Iris pigment epithelial cell (primary cell): ENCODE results near the gene NEK10.
A peak's percentile ranks its signal among the peaks of the same experiment; 100 is the strongest.

Source experiments
- DNase-seq: peaks from one replicate; pipeline ENCODE4 v3.0.0-alpha.2; 2011; ENCODE audit warnings: low read depth

The NEK10 gene

GRCh38 chr3:27105904-27106303 lies 263.3 kb downstream of the NEK10 start:
- DNase-seq = no peak

- no peak for DNase-seq
These were observed 272.0 kb downstream of the NEK10 start for GRCh38 chr3:27097182-27097581.

DNA sequence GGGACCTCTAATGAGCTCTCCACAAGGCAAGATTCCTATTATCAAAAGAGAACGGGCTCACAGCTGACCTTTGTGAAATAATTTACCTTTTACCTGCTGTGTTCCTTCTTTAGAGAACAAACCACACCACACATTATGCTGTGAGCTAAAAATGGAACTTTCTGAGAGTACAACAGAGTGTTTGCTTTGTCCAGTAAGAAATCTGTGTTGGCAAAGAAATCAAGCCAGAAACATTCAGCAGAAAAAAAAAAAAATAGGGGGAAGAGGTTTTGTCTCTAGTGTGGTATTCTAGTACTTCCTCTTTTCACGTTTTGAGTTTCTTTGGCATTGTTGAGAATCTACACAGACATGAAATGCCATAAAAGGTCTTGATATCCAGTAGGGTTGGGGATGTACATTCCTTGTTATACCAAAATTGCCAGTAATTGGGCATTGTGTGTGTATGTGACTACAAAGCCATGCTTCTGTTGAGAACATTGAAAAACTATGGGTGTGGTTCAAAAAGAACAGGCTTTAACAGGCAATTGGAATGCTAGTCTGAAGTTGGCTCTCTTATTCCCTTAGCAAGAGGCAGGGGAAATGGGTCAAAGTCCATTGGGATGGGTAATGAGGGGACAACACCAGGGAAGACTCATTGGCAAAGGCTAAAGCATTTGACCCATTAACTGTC lies 273.5 kb downstream of the NEK10 start:
- DNase-seq = no peak

- no peak for DNase-seq
These were observed 274.5 kb downstream of the NEK10 start for GRCh38 chr3:27094721-27095120.

GRCh38 chr3:27093771-27094170 lies 275.4 kb downstream of the NEK10 start:
- peak; percentile 64 for DNase-seq

- DNase-seq = no peak
These were observed 278.7 kb downstream of the NEK10 start for GRCh38 chr3:27090275-27091041.

DNA sequence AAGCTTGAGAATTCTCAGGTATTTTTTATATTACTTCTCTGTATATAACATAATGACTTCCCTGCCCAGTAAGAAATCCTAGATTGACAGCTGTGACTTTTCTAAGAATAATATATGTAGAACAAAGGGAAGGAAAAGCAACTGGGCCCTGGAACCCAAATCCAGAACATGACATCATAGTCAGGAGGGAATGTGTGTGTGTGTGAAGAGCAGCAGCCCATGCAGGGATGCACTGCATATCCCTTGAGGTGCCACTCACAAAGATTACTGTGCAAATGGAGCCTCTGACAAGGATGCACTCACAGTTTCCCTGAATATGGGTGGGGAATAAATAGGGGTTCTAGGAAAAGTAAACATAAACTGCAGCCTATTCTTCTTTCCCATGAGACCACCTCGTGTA lies 279.5 kb downstream of the NEK10 start:
- no peak for DNase-seq

DNA sequence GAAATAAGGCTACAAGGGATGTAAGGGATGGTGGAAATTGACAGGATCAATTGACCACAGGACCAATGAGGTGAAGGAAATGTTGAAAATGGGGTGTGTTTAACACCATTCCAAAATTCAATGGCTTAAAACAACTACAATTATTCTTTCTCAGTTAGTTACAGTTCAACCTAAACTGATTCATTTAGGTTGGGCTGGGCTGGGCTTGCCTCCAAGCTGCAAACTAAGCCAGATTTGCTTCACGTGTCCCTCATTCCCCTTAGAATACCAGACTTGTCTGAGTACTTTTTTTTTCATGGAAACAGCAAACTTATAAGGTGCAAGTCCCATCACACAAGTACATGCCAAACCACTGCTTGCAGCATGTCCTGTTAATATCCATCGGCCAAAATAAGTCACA lies 280.1 kb downstream of the NEK10 start:
- DNase-seq = peak; percentile 6

GRCh38 chr3:27085829-27086730 lies 283.1 kb downstream of the NEK10 start:
- no peak for DNase-seq

DNA sequence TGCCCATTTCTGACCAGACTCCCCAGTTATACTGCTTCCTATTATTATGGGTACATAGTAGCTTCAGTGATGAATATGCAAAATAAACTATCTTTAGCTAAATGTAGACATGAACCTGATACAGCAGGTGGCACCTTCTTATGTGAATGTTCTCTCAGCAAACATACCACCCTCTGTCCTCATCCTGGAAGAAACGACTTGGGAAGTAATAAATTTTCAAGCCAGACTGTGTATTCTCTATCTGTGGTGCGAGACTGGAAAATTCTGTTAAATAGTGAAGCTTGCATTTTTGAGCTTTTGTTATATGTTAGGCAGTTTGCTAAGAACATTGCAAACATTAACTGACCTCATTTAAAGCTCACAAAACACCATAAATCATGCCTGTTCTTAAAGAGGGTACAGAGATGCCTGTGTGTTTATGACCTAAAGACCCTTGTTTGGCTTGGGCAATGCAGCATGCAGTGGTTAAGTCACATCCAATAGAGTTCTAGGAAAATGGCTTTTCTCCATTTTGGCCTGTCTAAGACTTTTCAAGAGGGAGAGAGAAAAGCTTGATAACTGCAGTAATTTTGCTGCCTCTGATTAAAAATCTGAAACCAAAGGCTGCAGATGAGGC lies 287.1 kb downstream of the NEK10 start:
- DNase-seq = no peak

GRCh38 chr3:27081566-27081965 lies 287.6 kb downstream of the NEK10 start:
- DNase-seq = no peak

DNA sequence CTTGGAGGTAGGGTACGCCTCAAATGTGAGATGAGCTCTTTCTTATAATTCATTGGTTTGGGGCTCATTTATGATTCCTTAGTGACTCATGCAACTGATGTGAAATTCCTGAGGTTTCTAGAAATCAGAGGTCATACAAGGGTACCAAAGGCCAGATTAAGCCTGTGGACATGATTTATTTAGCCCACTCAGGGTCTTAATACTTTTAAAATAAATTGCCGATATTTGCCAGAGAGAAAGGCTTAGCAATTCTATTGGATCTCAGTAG lies 289.0 kb downstream of the NEK10 start:
- no peak for DNase-seq

DNA sequence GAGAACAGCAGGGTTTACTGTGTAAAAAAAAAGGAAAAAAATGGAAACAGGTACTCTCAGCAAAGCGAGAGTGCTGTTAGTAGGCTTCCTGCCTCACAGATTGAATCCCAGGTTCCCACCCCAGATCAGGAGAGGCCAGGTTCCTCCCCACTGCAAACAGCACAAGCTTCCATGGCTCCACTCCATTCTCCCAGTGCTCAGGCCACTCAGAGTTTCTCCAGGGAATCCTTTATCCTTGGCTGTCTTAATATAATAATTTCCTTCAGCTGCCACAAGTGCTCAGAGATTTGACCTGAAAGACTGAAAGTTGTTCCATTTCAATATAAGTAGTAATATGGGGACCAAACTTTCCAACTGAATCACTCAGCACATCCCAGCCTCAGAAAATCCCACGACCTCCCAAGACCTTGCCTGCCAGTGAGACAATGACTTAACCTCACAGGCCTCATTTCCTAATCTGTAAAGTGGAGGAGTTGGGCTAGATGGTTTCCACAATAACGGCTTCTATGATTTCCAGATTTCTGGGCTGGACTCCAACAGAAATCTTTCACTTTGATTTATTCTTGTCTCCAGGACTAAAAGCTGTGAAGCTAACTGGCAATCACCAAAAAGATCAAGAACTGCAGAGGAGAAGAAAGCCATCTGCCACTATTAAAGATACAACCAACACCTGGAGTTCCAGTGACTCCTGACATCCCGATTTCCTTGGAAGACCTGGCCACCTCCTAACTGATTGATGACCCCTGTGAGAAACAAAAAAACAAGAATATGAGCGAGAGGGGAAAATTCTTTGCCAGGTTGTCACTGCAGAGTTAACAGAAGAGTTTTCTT lies 289.5 kb downstream of the NEK10 start:
- DNase-seq = no peak

GRCh38 chr3:27078246-27078913 lies 290.8 kb downstream of the NEK10 start:
- no peak for DNase-seq

- no peak for DNase-seq
These were observed 292.2 kb downstream of the NEK10 start for GRCh38 chr3:27076815-27077630.

GRCh38 chr3:27074914-27075313 lies 294.3 kb downstream of the NEK10 start:
- DNase-seq = no peak

GRCh38 chr3:27073912-27074311 lies 295.3 kb downstream of the NEK10 start:
- DNase-seq = no peak

GRCh38 chr3:27072810-27073651 lies 296.2 kb downstream of the NEK10 start:
- DNase-seq = no peak

DNA sequence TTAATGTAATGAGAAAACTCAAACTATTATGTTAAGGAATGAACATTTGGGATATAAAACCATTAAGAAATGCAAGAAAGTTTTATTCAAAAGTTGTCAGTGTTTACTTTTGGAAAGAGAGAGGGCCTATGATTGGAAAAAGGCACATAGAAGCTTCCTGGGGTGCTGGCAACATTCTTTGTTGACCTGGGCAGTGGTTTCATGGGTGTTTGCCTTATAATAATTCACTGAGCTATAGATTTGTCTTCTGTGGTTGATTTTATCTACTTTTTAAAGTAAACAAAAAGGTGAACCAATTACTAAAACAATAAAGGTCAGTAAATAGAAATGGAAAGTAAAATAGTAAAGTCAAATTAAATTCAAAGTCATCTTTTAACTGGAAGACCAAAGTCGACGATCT lies 308.8 kb downstream of the NEK10 start:
- DNase-seq = no peak
